ENCODE data around the gene TRNT1. TPM values are rescaled to one million over a fixed set of nuclear protein-coding genes. Genes with fewer than 3 reads are reported as not detected.

TRNT1 gene
- polyA plus RNA-seq (ENCODE audit: insufficient read length in 3 of 3) = 10 to 100 TPM; 31.2 to 33.4 (median 31.4) TPM

- DNase-seq (ENCODE audit: low read depth in 3 of 3, low spot score in 2 of 3) = peak; percentile 73 to 88 (median 84)
These were observed at the start of gene TRNT1 for GRCh38 chr3:3126477-3127431. Gene TRNT1 (plus strand): TSS chr3:3126940. CDS start chr3:3129041, 2,101 bp downstream.

- no peak for DNase-seq (ENCODE audit: low read depth in 3 of 3, low spot score in 2 of 3)
These were observed 46.4 kb upstream of the TRNT1 start for GRCh38 chr3:3080309-3080708.

GRCh38 chr3:3081381-3082233, 45.1 kb upstream of the TRNT1 start:
- no peak for DNase-seq (ENCODE audit: low read depth in 3 of 3, low spot score in 2 of 3)

- no peak for DNase-seq (ENCODE audit: low read depth in 3 of 3, low spot score in 2 of 3)
These were observed 44.4 kb upstream of the TRNT1 start for GRCh38 chr3:3082234-3082924.

- DNase-seq (ENCODE audit: low read depth in 3 of 3, low spot score in 2 of 3) = no peak
These were observed 41.9 kb upstream of the TRNT1 start for GRCh38 chr3:3084890-3085289.

- DNase-seq (ENCODE audit: low read depth in 3 of 3, low spot score in 2 of 3) = no peak
These were observed 41.0 kb upstream of the TRNT1 start for GRCh38 chr3:3085782-3086181.

DNA sequence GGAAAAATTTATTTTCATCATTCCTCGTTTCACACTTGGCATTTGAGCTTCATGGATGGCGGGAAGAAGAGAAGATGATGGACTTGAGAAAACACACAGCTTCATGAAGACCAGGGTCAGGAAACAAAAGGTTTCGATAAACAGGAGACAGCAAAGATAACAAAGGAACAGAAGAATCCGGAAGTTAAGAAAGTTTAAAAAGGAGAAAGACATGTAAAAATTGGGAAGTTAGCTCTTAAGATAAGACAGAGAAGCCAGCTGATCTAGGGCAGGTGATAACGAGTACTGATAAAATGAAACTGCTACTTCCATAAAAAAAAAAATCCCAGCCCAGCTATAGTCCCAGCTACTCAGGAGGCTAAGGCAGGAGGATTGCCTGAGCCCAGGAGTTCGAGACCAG, 40.5 kb upstream of the TRNT1 start:
- DNase-seq (ENCODE audit: low read depth in 3 of 3, low spot score in 2 of 3) = no peak

- no peak for DNase-seq (ENCODE audit: low read depth in 3 of 3, low spot score in 2 of 3)
These were observed 39.5 kb upstream of the TRNT1 start for GRCh38 chr3:3087279-3087678.

DNA sequence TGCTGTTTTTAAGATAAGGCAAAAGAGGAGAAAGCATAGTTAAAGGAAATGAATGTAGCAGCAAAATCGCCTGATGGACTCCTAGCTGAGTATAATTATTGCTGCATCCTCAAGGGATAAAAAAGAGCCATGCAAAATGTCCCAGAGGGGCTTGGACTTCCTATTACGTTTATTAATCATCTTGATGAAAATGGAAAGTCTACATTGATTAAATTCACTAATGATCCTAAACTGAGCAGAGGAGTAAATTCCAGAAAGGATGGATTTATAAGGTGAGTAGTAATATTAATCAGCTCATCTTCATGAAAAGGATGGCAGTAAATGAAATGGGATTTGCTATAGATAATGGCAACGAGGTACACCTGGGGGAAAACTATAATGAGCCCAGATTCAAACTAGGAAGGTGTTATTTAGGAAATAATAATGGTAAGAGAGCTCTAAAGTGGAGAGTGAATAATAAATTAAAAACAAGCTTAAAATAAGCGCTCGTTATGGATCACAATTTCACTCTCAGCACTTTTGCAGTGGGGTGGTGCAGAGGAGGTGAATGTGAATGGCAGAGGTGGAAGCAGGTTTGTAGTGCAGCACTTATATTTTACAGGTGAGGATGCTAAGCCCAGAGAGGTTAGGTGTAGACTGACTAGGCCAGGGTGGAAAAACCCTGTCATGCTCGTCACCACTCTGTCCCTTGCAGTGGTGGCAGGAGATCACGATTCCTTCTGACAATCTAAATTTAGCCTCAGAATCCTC, 38.8 kb upstream of the TRNT1 start:
- DNase-seq (ENCODE audit: low read depth in 3 of 3, low spot score in 2 of 3) = no peak

- DNase-seq (ENCODE audit: low read depth in 3 of 3, low spot score in 2 of 3) = no peak
These were observed 37.7 kb upstream of the TRNT1 start for GRCh38 chr3:3089017-3089416.

- DNase-seq (ENCODE audit: low read depth in 3 of 3, low spot score in 2 of 3) = no peak
These were observed 28.8 kb upstream of the TRNT1 start for GRCh38 chr3:3097958-3098357.

GRCh38 chr3:3101660-3102458, 24.9 kb upstream of the TRNT1 start:
- DNase-seq (ENCODE audit: low read depth in 3 of 3, low spot score in 2 of 3) = no peak

DNA sequence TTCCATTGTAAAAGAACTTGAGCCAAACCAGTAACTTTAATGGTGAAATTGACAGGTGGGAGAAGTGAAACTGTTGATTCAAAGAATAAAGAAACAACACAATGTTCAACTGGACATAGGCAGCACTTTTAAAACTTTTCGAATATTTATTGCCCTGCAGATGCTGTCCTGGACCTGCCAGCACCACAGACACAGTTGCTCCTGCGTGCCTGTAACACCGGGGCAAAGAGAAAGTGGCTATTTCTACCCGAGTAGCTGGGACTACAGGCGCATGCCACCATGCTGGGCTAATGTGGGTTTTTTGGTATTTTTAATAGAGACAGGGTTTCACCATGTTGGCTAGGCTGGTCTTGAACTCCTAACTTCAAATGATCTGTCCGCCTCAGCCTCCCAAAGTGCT, 24.0 kb upstream of the TRNT1 start:
- no peak for DNase-seq (ENCODE audit: low read depth in 3 of 3, low spot score in 2 of 3)

DNA sequence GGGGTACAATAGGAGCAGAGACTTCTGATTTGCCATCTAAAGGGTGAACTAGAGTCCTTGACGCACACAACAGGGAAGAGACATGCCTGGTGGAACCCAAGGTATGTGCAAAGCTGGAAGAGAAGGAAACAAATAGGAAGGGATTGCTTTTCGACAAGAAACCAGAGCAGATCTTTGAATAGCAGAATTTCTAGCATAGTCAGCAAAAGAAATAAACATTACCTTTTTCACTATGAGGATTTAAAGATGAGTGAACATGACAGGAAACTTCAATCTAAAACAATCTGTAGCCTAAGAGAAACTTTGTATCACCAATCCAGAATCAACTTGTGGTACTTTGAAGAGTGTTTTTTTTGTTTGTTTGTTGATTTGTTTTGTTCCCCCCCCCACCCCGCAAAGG, 21.5 kb upstream of the TRNT1 start:
- DNase-seq (ENCODE audit: low read depth in 3 of 3, low spot score in 2 of 3) = no peak

- DNase-seq (ENCODE audit: low read depth in 3 of 3, low spot score in 2 of 3) = no peak
These were observed 20.9 kb upstream of the TRNT1 start for GRCh38 chr3:3105815-3106214.

DNA sequence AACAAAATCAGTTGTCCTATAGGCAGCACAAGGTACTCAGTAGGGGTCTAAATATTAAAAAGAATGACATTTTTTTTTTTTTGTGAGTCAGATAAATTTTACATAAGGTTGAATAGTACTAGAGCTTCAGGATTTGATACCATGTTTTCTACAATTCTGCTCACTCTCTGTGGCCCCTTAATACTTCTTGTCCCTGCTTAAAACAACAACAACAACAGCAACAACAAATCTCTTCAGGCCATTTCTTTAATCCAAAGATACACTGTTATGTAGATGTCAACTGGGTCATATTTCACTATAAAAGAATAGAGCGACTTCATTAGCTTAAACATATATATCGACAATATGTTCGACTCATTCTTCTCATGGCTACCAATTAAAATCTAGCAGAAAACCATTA, 19.6 kb upstream of the TRNT1 start:
- DNase-seq (ENCODE audit: low read depth in 3 of 3, low spot score in 2 of 3) = no peak

- no peak for DNase-seq (ENCODE audit: low read depth in 3 of 3, low spot score in 2 of 3)
These were observed 18.9 kb upstream of the TRNT1 start for GRCh38 chr3:3107858-3108257.

GRCh38 chr3:3109407-3110298, 17.1 kb upstream of the TRNT1 start:
- no peak for DNase-seq (ENCODE audit: low read depth in 3 of 3, low spot score in 2 of 3)
